Forelimb muscle (tissue), 1 donor: ENCODE results near the gene USP1. TPM values are rescaled to one million over a fixed set of nuclear protein-coding genes. Genes with fewer than 3 reads are reported as not detected.

Source experiments
- DNase-seq: peaks from one replicate; pipeline ENCODE4 v3.0.0-alpha.2; 2013; ENCODE audit warnings: low read depth
- polyA plus RNA-seq: library from polyadenylated mRNA; unstranded; fragments of 120-200 nt; gene quantifications from one replicate; pipeline ENCODE4 v1.2.1, GENCODE V29; 2013; ENCODE audit not compliant: insufficient read length

The USP1 gene
- polyA plus RNA-seq, result 37.6 TPM

DNA sequence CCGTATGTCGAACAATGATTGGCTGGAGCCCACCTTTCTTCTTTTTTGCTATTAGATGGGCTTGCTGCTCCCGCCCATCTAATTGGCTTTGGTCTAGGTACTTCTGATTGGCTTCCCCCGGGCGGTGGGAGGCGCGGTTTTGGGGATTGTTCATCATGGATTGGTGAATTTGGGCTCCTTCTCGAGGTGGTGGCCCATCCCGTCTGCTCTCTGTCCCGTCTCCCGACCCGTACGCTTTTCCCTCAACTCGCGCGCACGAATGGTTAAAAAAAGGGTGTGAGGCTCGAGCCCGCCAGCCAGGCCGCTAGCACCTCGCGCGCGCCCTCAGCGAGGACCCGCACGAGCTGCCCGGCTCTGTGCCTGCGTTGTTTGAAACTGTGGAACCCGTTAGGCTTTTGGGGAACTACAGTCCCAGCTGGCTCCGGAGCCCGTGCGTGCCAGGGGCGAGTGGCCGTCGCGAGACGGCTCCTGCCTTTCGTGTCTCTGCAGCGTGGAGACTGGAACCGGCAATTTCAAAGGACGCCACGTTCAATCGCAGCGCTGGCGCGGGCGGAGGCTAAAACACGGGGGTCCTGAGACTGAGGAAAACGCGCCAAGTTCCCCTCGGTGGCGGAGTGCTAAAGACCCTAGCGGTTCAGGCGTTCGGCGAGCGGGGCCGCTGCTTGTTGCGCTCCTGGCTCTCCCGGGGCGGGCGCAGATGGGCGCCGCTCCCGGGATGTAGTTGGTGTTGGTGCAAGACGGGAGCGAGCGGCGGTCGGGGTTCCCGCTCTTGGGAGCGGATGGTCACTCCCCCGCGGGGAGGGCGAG lies at the start of gene USP1:
TSS of gene USP1 (plus strand) at position 584 of the 807 bp plus-strand sequence. CDS start 2,819 bp downstream, outside the sequence.
- DNase-seq, result peak; percentile 99

- DNase-seq, result no peak
Observed at GRCh38 chr1:62389531-62389930, 47.3 kb upstream of the USP1 start.

- no peak for DNase-seq
Observed at GRCh38 chr1:62390071-62390470, 46.8 kb upstream of the USP1 start.

GRCh38 chr1:62391369-62391971 lies 45.4 kb upstream of the USP1 start:
- no peak for DNase-seq

GRCh38 chr1:62392951-62393350 lies 43.9 kb upstream of the USP1 start:
- DNase-seq, result no peak

DNA sequence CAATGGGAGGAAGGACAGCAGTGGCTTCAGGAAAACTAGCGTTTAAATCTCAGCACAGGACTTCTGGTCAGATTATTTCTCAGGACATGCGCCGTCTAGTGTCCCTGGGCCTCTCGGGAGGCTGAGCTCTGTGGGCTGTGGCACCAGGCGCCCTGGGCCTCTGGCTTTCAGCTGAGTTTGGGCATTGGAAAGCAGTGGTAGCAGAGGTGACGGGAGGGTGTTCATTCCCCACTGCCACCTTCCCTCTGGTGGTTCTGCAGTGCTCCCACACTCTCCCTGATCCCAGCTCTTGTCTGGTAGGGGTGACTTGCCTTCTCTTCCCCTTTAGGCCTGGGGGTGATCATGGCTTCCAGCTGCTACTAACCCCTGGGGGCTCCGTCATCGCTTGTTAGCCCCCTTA lies 42.2 kb upstream of the USP1 start:
- DNase-seq, result no peak

DNA sequence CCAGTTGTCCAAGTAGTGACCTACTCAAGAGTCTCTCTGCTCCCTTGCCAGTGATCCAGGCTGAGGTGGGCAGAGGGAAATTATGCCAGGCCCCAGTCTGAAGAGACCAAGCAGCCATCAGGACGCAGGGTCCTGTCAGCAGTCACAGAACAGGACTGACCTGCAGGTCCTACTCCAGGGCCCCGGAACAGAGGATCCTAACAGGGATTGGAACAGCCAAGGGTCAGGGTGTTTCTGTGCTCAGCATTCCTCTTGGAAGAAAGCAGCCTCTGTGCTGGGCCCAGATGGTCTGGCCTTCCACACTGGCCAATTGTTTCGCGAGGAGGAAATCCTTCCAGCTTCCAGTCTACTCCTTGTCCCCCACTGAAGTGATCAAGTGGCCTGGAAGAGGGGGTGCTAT lies 41.6 kb upstream of the USP1 start:
- DNase-seq, result no peak

- no peak for DNase-seq
Observed at GRCh38 chr1:62396871-62397270, 40.0 kb upstream of the USP1 start.

DNA sequence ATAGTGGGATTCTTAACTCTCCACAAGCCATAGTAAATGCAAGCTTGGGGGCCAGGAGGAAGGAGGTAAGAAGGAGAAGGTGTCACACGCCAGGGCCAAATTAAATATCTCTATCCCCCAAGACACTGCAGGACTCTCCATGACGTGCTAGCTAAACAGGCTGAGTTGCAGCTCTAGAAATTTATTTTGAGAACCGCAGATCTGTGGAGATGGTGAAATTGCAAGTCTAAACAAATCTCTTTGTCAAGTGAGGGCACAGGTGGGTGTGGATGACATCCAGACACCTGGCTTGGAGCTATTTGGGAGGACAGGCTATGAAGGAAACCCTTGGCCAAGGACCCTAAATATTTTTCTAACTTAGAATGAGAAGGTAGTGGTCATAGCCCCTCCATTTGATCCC lies 39.5 kb upstream of the USP1 start:
- DNase-seq, result no peak

- DNase-seq, result no peak
Observed at GRCh38 chr1:62398377-62398776, 38.5 kb upstream of the USP1 start.

DNA sequence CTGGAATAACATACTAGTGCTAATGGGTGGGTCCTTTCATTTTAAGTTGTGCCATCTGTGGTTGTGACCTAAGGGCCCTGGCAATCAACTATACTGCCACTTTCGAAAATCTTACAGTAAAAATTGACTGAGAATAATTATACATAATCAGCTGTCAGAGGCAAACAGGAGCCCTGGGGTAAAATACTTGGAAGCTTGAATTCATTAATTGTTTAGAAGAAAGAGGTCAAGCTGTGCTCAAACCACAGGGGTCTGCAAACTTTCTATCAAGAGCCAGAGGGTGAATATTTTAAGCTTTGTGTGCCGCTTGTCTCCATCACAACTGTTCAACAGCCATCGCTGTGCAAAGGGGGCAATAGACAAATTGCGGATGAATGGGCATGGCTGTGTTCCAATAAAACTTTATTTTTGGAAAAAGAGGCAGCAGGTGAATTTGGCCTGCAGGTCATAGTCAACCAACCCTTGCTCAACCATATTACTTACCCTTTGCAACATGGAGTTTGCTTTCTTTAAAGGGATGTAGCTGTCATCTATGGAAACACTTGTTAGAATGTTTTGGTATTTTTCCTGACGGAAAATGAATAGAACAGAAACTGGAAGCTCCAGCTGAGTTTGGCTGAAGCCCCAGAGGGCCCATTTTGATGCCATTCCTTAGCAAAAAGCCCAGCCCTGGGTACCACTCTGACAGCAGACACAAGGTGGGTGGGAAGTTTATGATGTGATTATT lies 35.7 kb upstream of the USP1 start:
- DNase-seq, result no peak

GRCh38 chr1:62405247-62405646 lies 31.6 kb upstream of the USP1 start:
- DNase-seq, result no peak

GRCh38 chr1:62406576-62406975 lies 30.3 kb upstream of the USP1 start:
- DNase-seq, result no peak

- no peak for DNase-seq
Observed at GRCh38 chr1:62407398-62408009, 29.3 kb upstream of the USP1 start.

DNA sequence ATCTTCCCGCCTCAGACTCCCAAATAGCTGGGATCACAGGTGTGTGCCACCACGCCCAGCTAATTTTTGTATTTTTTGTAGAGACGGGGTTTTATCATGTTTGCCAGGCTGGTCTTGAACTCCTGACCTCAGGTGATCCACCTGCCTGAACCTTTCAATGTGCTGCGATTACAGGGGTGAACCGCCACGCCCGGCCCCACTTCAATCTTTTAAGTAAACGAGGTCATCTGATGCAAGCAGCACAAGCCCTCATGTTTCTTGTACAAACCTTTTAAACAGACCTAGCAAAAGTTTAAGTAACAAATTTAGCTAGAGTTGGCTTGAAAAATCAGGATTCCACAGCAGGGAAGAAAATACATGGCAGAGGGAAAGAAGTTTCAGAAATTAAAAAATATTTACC lies 21.2 kb upstream of the USP1 start:
- DNase-seq, result no peak

DNA sequence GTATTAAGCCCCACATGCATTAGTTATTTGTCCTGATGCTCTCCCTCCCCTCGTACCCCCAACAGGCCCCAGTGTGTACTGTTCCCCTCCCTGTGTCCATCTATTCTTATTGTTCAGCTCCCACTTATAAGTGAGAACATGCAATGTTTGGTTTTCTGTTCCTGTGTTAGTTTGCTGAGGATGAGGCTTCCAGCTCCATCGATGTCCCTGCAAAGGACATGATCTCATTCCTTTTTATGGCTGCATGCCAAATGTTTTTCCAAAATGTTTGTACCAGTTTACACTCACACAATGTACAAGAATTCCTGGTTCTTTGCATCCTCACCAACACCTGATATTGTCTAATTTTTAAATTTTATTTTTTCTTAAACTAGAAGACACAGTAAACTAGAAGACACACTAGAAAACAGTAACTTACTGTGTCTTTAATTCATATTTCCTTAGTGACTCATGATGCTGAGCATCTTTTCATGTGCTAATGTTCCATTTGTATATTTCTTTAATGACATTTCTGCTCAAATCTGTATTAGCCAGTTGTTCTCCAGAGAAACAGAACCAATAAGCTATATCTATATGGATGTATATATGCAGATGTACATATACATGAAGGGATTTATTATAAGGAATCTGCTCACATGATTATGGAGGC lies 19.4 kb upstream of the USP1 start:
- DNase-seq, result no peak

GRCh38 chr1:62420214-62420613 lies 16.6 kb upstream of the USP1 start:
- DNase-seq, result no peak

- DNase-seq, result no peak
Observed at GRCh38 chr1:62423580-62424242, 13.1 kb upstream of the USP1 start.

DNA sequence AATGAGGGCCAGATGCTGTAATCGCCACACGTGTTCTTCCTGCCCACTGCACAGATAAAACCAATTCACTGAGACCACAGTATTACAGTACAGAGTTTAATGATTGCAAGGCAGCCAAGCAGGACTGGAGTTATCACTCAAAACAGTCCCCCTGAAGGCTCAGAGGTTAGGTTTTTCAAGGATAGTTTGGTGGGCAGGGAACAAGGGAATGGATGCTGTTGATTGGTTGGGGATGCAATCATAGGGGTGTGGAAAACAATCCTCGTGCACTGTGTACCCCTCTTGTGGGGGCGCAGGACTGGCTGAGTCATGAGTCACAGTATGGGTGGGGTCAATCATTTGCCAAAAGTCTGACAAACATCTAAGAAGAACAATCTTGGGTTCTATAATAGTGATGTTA lies 12.4 kb upstream of the USP1 start:
- no peak for DNase-seq

DNA sequence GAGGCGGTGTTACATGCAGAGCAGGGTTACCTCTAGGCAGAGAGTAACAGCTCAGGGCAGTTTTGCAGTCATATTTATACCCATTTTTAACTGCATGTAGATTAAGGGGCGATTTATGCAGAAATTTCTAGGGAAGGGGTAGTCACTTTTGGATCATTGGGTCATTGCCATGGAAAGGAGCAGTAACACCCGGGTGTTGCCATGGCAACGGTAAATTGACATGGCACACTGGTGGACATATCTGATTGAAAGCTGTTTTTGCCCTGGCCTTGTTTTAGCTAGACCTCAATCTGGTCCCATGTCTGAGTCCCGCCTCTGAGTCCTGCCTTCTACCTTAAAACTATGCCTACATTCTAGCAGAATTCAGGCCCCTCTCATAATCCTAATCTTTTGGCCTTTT lies 11.8 kb upstream of the USP1 start:
- no peak for DNase-seq

DNA sequence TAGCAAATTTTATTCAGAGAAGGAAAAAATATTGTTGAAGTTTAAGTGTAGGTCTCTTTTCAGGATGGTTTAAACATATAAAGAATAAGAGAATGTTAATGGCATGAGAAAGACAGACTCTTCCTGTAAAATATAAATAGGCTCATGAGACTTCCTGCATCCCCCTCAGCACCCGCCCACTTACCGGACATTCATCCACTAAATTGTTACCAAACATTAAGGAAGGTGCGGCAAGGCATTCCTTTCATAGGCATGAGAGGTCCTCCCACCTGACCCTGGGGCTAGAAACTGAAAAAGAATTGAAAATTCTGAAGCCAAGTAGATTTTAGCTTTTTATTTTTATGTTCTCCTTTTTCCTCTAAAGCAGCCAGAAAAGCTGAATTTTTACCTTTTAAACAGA lies 10.6 kb upstream of the USP1 start:
- no peak for DNase-seq
